Umbilical cord (tissue), 2 donors: Measurements from ENCODE around the gene HSPH1. TPM values are rescaled to one million over a fixed set of nuclear protein-coding genes. Genes with fewer than 3 reads are reported as not detected.
"Not testable (repeated sequence)": the region's sequence is repeated elsewhere in the genome, so short reads cannot be mapped to it uniquely, and the experiment has no call there.

Experiments
- DNase-seq: peaks from one replicate; pipeline ENCODE4 v3.0.0-alpha.2; 2015; ENCODE audit warnings: low spot score
- total RNA-seq: library from RNA; depleted of rRNA; stranded (reverse); fragments of >200 nt; gene quantifications from one replicate; pipeline ENCODE4 v1.2.3, GENCODE V29; 2014; ENCODE audit warnings: low replicate concordance; ENCODE audit not compliant: insufficient read depth

HSPH1 gene
- total RNA-seq, 1 donor from 2014 or later: 13.2 TPM

- DNase-seq: not testable (repeated sequence)
Measured at GRCh38 chr13:31177813-31178495, 16.2 kb upstream of the HSPH1 start.

DNA sequence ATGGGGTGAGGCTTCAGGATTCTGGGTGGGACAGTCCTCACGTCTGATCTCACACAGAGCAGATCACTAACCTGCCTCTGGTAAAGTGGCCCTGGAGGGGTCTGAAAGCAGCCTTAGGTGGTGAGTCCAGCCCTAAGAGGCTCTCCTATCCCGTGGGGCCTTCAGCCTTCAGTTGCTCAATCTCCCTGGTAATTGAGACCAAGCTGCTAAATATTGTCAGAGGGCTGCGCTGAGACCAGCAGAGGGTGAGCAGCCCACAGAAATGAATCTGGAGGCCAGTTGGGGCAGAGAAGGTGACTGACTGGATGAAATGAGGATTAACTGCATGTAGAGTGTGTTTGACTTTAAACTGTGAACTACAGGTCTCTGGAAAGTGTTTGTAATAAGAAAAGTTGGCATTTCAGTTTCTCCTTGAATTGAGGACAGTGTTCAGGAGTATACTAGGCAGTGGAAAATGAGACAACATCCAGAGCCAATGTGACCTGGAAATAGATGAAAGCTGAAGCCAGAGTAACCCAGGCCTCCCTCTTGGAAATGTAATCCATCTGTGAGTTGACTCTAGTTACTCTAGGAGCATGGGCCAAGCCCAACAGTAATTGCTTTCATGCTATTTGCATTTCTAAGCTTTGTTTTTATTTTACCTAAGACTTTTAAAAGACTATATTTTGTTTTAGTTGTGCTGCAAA is 14.3 kb upstream of the HSPH1 start:
- DNase-seq: peak; percentile 4

DNA sequence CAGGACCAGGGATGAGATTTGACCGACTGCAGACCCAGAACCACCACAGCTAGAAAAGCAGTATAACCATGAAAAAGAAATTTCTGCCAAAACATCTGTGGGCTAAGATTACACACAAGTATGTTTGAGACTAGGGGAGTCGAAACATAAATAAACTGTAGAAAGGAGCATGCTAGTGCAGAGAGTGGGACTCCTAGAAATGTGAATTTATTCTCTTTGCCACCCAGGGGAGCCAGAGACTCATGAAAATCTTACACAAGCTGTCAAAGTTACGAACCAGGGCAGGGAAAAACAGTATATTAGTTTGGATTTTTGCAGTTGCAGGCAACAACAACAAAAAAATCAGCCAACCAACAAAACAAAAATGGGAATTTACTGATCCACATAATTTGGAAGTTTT is 12.3 kb upstream of the HSPH1 start:
- no peak for DNase-seq

- DNase-seq: no peak
Measured at GRCh38 chr13:31172535-31172934, 10.8 kb upstream of the HSPH1 start.

DNA sequence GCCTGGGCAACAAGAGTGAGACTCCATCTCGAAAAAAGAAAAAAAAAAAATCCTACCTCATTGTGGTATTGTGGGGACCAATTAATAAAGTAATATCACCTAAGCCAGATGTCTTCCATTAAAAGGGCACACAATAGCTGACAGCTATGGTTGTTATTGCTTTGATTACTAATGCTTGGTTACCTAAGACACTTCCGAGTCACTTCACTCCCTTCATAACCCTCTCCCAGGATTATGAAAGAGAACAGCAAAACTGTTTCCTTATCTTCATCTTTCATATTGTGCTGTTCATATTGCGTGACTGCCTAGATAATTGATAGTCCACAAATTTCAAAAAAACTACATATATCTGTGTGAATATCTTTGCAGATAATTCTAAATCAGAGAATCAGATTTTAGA is 10.3 kb upstream of the HSPH1 start:
- no peak for DNase-seq

DNA sequence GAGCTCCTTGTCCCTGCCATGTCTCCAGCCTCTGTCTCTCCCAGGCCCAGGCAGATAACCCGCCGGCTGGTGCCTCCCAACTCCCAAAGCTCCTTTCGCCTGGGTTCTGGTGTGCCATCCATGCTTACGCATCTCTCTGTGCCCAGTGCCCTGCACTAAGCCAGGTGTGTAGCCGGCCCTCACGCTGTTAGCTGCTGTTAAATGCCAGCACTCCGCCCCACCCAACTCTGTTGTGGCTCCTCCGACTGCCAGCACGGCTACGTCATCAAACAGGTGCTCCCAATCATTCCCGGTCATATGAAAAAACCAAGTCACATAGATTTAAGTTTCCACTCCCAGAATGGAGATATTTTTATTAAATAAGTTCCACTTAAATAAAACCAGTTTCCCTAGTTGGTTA is 7.0 kb upstream of the HSPH1 start:
- DNase-seq: no peak

GRCh38 chr13:31168166-31168565 is 6.5 kb upstream of the HSPH1 start:
- DNase-seq: no peak

DNA sequence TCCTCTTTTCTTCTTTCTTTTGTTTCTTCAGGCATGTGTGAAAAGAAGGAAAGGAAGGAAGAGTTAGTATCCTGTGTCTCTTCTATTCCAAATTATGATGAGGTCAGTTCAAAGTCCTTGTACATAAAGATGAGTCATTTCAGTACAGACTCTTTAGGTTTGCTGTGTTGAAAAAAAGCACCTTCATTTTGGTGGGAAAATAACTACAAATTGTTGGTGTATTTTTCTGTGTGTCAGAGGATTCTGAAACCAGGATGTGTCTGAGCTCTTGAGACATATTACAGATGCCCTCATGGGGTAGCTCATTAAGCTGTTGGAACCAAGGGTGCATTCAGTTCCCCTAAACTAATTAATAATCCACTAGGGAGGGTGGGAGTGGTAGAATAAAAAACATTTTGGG is 5.8 kb upstream of the HSPH1 start:
- no peak for DNase-seq

DNA sequence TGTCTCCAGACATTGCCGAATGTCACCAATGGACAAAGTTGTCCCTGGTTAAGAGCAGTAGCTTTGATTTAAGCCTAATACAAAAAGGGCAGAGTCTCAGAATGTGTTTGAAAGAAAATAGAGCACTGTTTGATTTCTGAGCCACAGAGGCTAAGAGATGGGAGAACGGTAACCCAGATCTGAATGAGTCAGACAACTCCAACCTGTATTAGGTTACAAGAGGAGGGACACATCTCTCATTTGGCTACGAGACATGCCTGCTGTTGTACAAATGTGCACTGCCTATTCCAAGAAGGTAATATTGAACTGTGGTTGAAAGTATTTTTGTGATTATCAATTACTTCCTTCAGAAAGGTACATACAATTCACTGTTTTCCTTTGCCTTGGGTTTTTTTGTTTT is 4.9 kb upstream of the HSPH1 start:
- DNase-seq: no peak

- peak; percentile 99 for DNase-seq
Measured at GRCh38 chr13:31162151-31163008, 676 bp upstream of the HSPH1 start.

DNA sequence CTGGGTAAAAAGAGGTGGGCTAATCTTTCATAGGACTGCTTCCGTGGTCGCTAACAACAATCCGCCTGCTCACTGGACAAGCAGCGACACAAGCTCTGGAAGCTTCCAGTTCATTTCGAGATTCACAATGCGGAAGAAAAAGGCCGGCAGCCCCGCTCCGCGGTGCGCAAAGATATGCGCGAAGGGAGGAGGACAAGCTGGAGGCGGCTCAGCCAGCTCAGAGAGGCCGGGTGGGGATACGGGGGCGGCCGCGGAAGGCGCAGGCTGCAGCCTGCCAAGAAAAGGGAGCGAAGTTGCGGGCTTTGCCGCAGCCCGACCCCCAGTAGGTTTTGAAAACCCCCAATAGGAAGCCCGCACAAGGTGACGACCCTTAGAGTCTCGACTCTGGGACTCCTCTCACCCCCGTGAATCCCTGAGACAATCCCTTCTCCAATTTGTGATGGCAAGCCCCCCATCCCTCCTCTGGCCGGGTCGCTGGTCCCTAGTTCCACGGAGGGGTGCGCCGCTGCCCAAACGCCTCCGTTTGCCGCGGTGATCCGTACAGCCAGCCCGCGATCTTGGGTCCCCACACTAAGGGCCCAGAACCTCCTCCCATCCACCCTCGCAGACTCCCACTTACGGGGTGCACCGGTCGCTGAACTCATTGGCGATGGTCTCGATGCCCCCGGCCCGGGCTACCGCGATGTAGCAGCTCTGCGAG is 697 bp downstream of the HSPH1 start:
- DNase-seq: peak; percentile 85

GRCh38 chr13:31159306-31159705 is 2.4 kb downstream of the HSPH1 start:
- no peak for DNase-seq

GRCh38 chr13:31154939-31155338 is 6.8 kb downstream of the HSPH1 start:
- DNase-seq: no peak

GRCh38 chr13:31151837-31152236 is 9.9 kb downstream of the HSPH1 start:
- no peak for DNase-seq

- no peak for DNase-seq
Measured at GRCh38 chr13:31150315-31150985, 11.3 kb downstream of the HSPH1 start.

GRCh38 chr13:31149604-31150003 is 12.1 kb downstream of the HSPH1 start:
- DNase-seq: no peak

DNA sequence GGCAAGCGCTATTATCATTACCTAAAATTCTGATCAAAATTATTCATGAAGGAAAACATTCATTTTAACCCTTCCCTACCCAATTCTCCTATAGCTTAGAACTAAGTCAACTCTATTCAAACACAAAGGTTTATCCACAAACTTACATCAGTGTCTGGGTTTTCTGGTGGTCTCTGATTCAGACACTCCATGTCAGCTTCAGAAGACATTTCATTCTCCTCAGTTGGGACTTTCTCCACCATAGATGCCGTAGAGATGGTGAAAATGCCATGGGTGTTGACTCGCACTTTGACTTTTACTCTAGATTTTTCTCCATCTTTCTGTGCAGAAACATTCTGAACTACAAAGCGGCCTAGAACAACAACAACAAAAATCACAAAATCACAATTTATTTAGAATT is 16.3 kb downstream of the HSPH1 start:
- DNase-seq: no peak

DNA sequence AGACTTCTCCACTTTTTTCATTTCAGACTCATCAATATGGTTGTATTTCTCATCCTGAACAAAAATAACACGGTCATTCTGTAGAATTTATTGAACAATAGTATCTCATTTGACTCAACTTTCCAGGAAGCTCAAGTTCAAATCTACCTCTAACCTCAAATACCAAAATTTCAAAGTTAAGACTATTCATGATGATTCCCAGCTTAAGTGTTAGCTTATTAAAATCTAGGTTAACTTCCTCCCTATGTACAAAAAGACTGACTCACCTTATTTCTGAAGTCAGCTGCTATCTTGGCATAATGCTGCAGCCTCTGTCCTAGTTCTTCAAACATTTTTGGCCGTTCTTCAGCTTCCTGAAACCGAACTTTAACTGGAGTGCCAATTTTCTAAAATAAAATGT is 23.2 kb downstream of the HSPH1 start:
- DNase-seq: no peak

DNA sequence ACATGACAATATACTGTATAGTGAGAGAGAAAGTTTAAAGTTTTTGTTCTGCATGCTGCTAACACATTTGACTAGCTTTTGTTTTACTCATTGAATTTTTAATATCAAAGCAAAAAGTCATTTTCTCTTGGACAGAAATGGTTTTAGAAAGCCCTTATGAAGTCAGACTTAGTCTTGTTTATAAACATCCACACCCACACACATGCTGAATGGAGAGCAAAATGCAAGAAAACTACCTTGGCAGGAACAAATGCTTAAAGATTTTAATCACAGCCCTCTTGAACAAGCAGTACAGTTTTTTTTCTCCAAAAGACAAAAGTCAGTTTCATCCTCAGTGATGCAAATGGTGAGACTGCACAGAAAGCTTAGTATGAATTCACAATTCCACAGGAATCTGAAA is 25.0 kb downstream of the HSPH1 start:
- no peak for DNase-seq

DNA sequence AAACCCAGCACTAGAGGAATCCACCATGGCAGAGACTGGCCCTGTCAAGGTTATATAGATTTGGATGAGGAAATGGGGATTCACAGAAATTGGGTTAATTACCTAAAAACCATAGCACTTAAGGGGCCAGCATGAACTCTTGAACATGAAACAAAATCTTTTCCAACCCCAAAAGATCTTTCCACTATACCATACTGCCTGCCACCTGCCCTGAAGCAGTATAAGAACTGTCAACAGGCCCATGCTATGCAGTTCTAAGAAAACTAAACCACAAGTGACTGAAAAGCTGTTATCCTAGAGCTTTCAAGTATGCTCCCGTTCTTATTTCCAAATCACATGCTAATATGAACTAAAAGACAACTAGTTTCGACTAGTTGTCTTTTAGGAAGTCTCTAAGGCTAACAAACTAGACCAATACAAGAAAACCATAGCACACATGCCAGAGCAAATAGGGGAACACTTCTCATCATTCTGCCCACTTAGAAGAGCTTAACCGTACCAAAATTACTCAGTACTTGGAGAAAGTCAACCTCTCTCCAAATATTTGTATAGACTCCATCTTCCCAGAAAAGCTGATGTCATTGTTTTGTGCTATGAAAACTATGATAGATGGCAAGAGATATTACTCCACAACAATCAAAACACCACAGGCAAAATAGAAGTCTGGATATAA is 27.5 kb downstream of the HSPH1 start:
- no peak for DNase-seq

DNA sequence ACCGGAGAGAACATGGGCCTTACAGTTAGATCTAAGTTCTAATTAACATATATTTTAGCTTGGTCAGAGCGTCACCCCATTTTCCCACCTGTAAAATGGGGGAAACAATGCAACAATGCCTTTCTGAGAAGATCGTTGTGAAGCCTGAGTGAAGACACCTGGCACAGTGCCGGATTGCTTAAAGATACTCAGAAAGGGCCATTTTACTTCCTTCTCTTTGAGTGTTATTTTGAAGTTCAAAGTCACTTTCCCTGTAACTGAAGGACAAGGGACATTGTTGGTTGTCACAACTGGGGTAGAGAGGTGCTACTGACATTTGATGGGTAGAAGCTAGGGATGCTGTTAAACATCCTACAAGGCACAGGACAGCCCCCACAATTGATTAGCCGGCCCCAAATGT is 28.1 kb downstream of the HSPH1 start:
- DNase-seq: no peak
